Body of pancreas (tissue), 4 donors: Measurements from ENCODE around the gene SMIM32. TPM values are rescaled to one million over a fixed set of nuclear protein-coding genes. Genes with fewer than 3 reads are reported as not detected.

Experiments used
- ATAC-seq: fragments of 150-250 bp; one replicate; pipeline ENCODE4 v1.9.1; 2016
- DNase-seq, 4 donors: peaks; one replicate each; pipeline ENCODE4 v3.0.0-alpha.2; 2019
- H3K27ac ChIP-seq, 4 donors: fragments of 200-600 bp; sonication (generic); 1 replicate in 3 of 4; 2 replicates in 1 of 4; pipeline versions ENCODE4 v1.5.1 to v1.6.1; 2016 to 2019; ENCODE audit warnings: mild to moderate bottlenecking in 1 of 4, mixed read lengths in 1 of 4, moderate library complexity in 1 of 4
- H3K27me3 ChIP-seq, 2 donors: fragments of 200-600 bp; sonication (generic); one replicate each; pipeline ENCODE4 v1.6.0; 2016; ENCODE audit warnings: mild to moderate bottlenecking in 1 of 2
- H3K36me3 ChIP-seq, 2 donors: fragments of 200-600 bp; sonication (generic); replicated peaks in 1 of 2; 2 replicates each; pipeline ENCODE4 v1.5.1; 2016; ENCODE audit warnings: low read depth in 2 of 2; ENCODE audit not compliant: insufficient read depth in 1 of 2
- H3K4me1 ChIP-seq: fragments of 200-600 bp; sonication (generic); one replicate; pipeline ENCODE4 v1.6.0; 2016
- H3K4me3 ChIP-seq, 2 donors: fragments of 200-600 bp; sonication (generic); 1 replicate in 1 of 2; 2 replicates in 1 of 2; pipeline ENCODE4 v1.5.1; 2016 to 2019
- H3K9me3 ChIP-seq, 3 donors: fragments of 200-600 bp; sonication (generic); 1 replicate in 2 of 3; 2 replicates in 1 of 3; pipeline ENCODE4 v1.5.1; 2016
- CTCF ChIP-seq, 7 experiments: fragments of 450-650 bp in 4 of 7; fragments of 200-600 bp in 3 of 7; sonication (generic) in 3 of 7; IDR thresholded peaks; one replicate each; pipeline ENCODE4 v1.5.1; 2016 to 2019; ENCODE audit warnings: antibody characterized with exemption in 7 of 7
- POLR2A ChIP-seq, 3 donors: fragments of 450-650 bp; IDR thresholded peaks; one replicate each; pipeline ENCODE4 v1.6.1; 2016; ENCODE audit warnings: antibody characterized with exemption in 3 of 3, mild to moderate bottlenecking in 2 of 3
- WGBS, 2 donors: methylation state at CpG; one replicate each; pipeline ENCODE4 v1.1.5; 2017; 5-methylcytosine and 5-hydroxymethylcytosine counted together
- intact Hi-C: fragments of 100-400 bp; cut with DNase I; formaldehyde crosslinking; loops from one replicate; pipeline ENCODE4 v1.15.1; 2023
- total RNA-seq, 2 donors: library from RNA; depleted of rRNA; stranded (reverse); fragments of >200 nt; gene quantifications; one replicate each; pipeline ENCODE4 v1.1.0, GENCODE V29; 2016

The SMIM32 gene
- total RNA-seq, 2 donors from 2014 or later, result 0.78 TPM; not detected in 1

GRCh38 chr5:136209346-136209910 is 16.5 kb upstream of the SMIM32 start:
- WGBS, 2 donors, result 77 to 80% methylated on average over 10 to 14 of the region's 14 CpGs
- Histone ChIP-seq H3K9me3 (no peaks in the 10 kb centered on the region), H3K27me3 (peaks cover 0 to 4% of the 10 kb centered on the region in 2 donors), H3K4me1 (no peaks in the 10 kb centered on the region), H3K27ac (no peak overlapping the region), H3K4me3 (no peak overlapping the region), H3K36me3 (no peaks in the 10 kb centered on the region)
- intact Hi-C loops, result no loop called here
- TF ChIP-seq CTCF (IDR thresholded peaks at IDR 0.05) (no peak), POLR2A (IDR thresholded peaks at IDR 0.05) (no peak)
- no peak for DNase-seq
- no peak for ATAC-seq

DNA sequence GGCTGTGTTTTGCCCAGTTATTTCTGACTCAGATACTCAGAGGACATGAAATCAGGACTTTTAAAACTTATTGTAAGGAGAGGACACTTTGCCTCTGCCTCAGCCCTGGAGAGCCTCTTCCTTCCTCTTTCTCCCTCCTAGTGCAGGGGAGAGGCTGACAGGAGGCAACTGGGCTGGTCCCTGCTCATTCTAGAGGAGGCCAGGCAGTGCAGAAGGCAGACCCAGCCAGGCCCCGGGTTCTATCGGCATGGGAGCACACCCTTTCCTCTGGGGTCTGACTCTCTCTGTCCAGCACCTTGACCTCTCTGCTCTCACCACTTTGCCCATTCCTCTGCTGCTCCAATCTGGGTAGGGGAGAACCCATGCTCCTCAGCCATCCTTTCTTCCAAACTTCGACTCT is 16.0 kb upstream of the SMIM32 start:
- Histone ChIP-seq H3K27me3 (peaks cover 0 to 4% of the 10 kb centered on the region in 2 donors), H3K27ac (no peak overlapping the region), H3K36me3 (no peaks in the 10 kb centered on the region), H3K9me3 (no peaks in the 10 kb centered on the region), H3K4me3 (no peak overlapping the region), H3K4me1 (no peaks in the 10 kb centered on the region)
- WGBS, 2 donors, result 51 to 55% methylated on average over 3 of the region's 3 CpGs
- DNase-seq, result no peak
- intact Hi-C loops, result no loop called here
- no peak for TF ChIP-seq CTCF (IDR thresholded peaks at IDR 0.05)
- no peak for TF ChIP-seq POLR2A (IDR thresholded peaks at IDR 0.05)
- no peak for ATAC-seq

DNA sequence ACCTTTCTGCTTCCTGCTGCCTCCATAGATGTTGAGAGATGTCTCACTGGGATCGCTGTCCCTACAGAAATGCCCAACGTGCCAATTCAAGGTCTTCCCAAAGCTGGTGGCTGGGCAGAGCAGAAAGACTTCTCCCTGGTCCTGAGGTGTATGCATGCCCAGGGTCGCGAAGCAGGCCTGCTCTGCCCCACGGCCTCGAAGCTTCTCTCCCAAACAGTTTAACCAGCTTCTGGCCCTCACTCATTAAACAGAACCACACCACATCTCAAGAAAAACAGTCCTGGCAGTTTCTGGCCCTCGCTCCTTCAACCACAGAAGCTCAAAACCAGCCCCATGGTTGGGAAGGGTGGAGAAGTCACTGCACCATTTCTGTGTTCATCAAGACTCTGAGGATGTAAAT is 14.7 kb upstream of the SMIM32 start:
- no peak for ATAC-seq

DNA sequence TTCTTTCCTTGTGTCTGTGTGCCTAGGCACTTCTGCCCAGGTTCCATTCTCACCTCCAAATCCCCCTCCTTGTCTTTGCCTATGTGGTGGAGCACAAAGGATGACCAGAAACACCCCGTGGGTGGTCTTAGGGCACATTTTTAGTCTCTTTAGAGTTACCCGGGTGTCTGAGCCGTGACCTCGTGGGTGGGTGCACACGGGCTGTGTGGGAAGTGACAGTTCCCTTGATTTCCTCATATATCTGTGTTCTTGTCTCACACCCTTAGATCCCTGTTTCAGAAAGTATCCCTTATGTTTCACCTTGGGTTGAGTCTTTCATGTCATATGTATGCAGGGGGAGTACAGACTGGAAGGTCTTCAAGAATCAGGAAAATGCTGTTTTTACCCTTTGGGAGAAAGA is 13.4 kb upstream of the SMIM32 start:
- intact Hi-C loops, result no loop called here
- Histone ChIP-seq H3K27ac (no peak overlapping the region), H3K27me3 (no peaks in the 10 kb centered on the region), H3K4me1 (no peaks in the 10 kb centered on the region), H3K36me3 (no peaks in the 10 kb centered on the region), H3K4me3 (no peak overlapping the region), H3K9me3 (no peaks in the 10 kb centered on the region)
- TF ChIP-seq CTCF (IDR thresholded peaks at IDR 0.05) (no peak), POLR2A (IDR thresholded peaks at IDR 0.05) (no peak)
- 66 to 69% methylated on average over 5 of the region's 5 CpGs for WGBS, 2 donors
- ATAC-seq (no peak), DNase-seq (no peak)

More for the DNA sequence above, 14.7 kb upstream of the SMIM32 start:
- no peak overlapping the region for H3K27ac ChIP-seq
- TF ChIP-seq POLR2A (IDR thresholded peaks at IDR 0.05) (no peak), CTCF (IDR thresholded peaks at IDR 0.05) (no peak)
- intact Hi-C loops, result no loop called here
- H3K4me3 ChIP-seq, result no peak overlapping the region
- H3K27me3 ChIP-seq, result no peaks in the 10 kb centered on the region
- H3K4me1 ChIP-seq, result no peaks in the 10 kb centered on the region
- 78 to 79% methylated on average over 7 of the region's 7 CpGs for WGBS, 2 donors
- H3K9me3 ChIP-seq, result no peaks in the 10 kb centered on the region
- no peak for DNase-seq
- H3K36me3 ChIP-seq, result no peaks in the 10 kb centered on the region

- no peak overlapping the region for H3K4me3 ChIP-seq
- intact Hi-C loops, result no loop called here
- no peaks in the 10 kb centered on the region for H3K4me1 ChIP-seq
- H3K27ac ChIP-seq, result no peak overlapping the region
- no peaks in the 10 kb centered on the region for H3K9me3 ChIP-seq
- no peaks in the 10 kb centered on the region for H3K36me3 ChIP-seq
- ATAC-seq (no peak), DNase-seq (no peak)
- H3K27me3 ChIP-seq, result no peaks in the 10 kb centered on the region
- 80 to 81% methylated on average over 1 to 4 of the region's 4 CpGs for WGBS, 2 donors
- TF ChIP-seq POLR2A (IDR thresholded peaks at IDR 0.05), result no peak
- no peak for TF ChIP-seq CTCF (IDR thresholded peaks at IDR 0.05)
Observed at GRCh38 chr5:136205941-136206340, 13.0 kb upstream of the SMIM32 start.
